M059J (cell line): ENCODE data around the gene TAF11L2. TPM values are rescaled to one million over a fixed set of nuclear protein-coding genes. Genes with fewer than 3 reads are reported as not detected.
"Not testable (repeated sequence)": the region's sequence is repeated elsewhere in the genome, so short reads cannot be mapped to it uniquely, and the experiment has no call there.

ENCODE experiments used
- DNase-seq: peaks from one replicate; pipeline ENCODE4 v3.0.0-alpha.2; 2012; ENCODE audit warnings: low read depth
- total RNA-seq: library from RNA; depleted of rRNA; stranded (reverse); fragments of >200 nt; shearing (Covaris generic); gene quantifications from 2 replicates; pipeline ENCODE4 v1.2.3, GENCODE V29; 2014; rRNA removed

The TAF11L2 gene
- total RNA-seq: not detected in 2 replicates

GRCh38 chr5:17497931-17498330, at the start of gene TAF11L2:
Gene TAF11L2 (plus strand): TSS chr5:17498231.
- DNase-seq: not testable (repeated sequence)

GRCh38 chr5:17448877-17449276, 49.2 kb upstream of the TAF11L2 start:
- DNase-seq: no peak

GRCh38 chr5:17452936-17453335, 45.1 kb upstream of the TAF11L2 start:
- no peak for DNase-seq

- DNase-seq: no peak
These were observed 42.1 kb upstream of the TAF11L2 start for GRCh38 chr5:17455942-17456341.

- no peak for DNase-seq
These were observed 36.2 kb upstream of the TAF11L2 start for GRCh38 chr5:17461793-17462192.

GRCh38 chr5:17463653-17464052, 34.4 kb upstream of the TAF11L2 start:
- DNase-seq: no peak

- DNase-seq: no peak
These were observed 28.0 kb upstream of the TAF11L2 start for GRCh38 chr5:17470064-17470463.

- not testable (repeated sequence) for DNase-seq
These were observed 23.0 kb upstream of the TAF11L2 start for GRCh38 chr5:17475064-17475463.

- no peak for DNase-seq
These were observed 21.0 kb upstream of the TAF11L2 start for GRCh38 chr5:17477043-17477442.

- DNase-seq: no peak
These were observed 20.3 kb upstream of the TAF11L2 start for GRCh38 chr5:17477573-17478265.

- DNase-seq: no peak
These were observed 16.7 kb upstream of the TAF11L2 start for GRCh38 chr5:17481378-17481777.

- no peak for DNase-seq
These were observed 15.2 kb upstream of the TAF11L2 start for GRCh38 chr5:17482790-17483189.

GRCh38 chr5:17486464-17487173, 11.4 kb upstream of the TAF11L2 start:
- DNase-seq: not testable (repeated sequence)

- DNase-seq: no peak
These were observed 10.9 kb upstream of the TAF11L2 start for GRCh38 chr5:17487174-17487512.

GRCh38 chr5:17491257-17491656, 6.8 kb upstream of the TAF11L2 start:
- not testable (repeated sequence) for DNase-seq

- no peak for DNase-seq
These were observed 5.3 kb upstream of the TAF11L2 start for GRCh38 chr5:17492770-17493169.

GRCh38 chr5:17497446-17497845, 585 bp upstream of the TAF11L2 start:
- DNase-seq: no peak

- no peak for DNase-seq
These were observed 13.8 kb downstream of the TAF11L2 start for GRCh38 chr5:17511775-17512325.

- DNase-seq: not testable (repeated sequence)
These were observed 19.5 kb downstream of the TAF11L2 start for GRCh38 chr5:17517526-17517925.

- not testable (repeated sequence) for DNase-seq
These were observed 20.0 kb downstream of the TAF11L2 start, which contains the start of gene TAF11L3 for GRCh38 chr5:17518067-17518466. Gene TAF11L3 (plus strand): TSS chr5:17518367.

- not testable (repeated sequence) for DNase-seq
These were observed 21.5 kb downstream of the TAF11L2 start for GRCh38 chr5:17519508-17519907.

- not testable (repeated sequence) for DNase-seq
These were observed 23.5 kb downstream of the TAF11L2 start, which contains the start of gene TAF11L4 for GRCh38 chr5:17521501-17521900. Gene TAF11L4 (plus strand): TSS chr5:17521801.

GRCh38 chr5:17524935-17525334, 26.9 kb downstream of the TAF11L2 start, which contains the start of gene TAF11L5:
Gene TAF11L5 (plus strand): TSS chr5:17525235.
- not testable (repeated sequence) for DNase-seq
